ENCODE measurements around the gene AGPAT3. TPM values are rescaled to one million over a fixed set of nuclear protein-coding genes. Genes with fewer than 3 reads are reported as not detected.

The AGPAT3 gene
- total RNA-seq, 1 donor from 2014 or later, result 50.5 TPM

GRCh38 chr21:44024257-44024656 is 159.2 kb downstream of the AGPAT3 start:
- DNase-seq (ENCODE audit: low spot score, unreplicated experiment), result no peak
- peaks cover 4% of the 10 kb centered on the region for H3K9me3 Mint-ChIP-seq (ENCODE audit: low read depth)
- no peak overlapping the region for H3K4me3 Mint-ChIP-seq (ENCODE audit: low read depth)
- TF ChIP-seq CTCF (IDR thresholded peaks at IDR 0.05; ENCODE audit: unreplicated experiment), result no peak
- H3K27ac Mint-ChIP-seq, result no peak overlapping the region
- peaks cover 3% of the 10 kb centered on the region for H3K36me3 Mint-ChIP-seq (ENCODE audit: insufficient read depth)
- peaks cover 8% of the 10 kb centered on the region for H3K4me1 Mint-ChIP-seq (ENCODE audit: low read depth)
- H3K27me3 Mint-ChIP-seq, result no peaks in the 10 kb centered on the region

GRCh38 chr21:44024887-44025353 is 159.9 kb downstream of the AGPAT3 start:
- H3K4me3 Mint-ChIP-seq (ENCODE audit: low read depth), result no peak overlapping the region
- no peak for DNase-seq (ENCODE audit: low spot score, unreplicated experiment)
- TF ChIP-seq CTCF (IDR thresholded peaks at IDR 0.05; ENCODE audit: unreplicated experiment), result no peak

GRCh38 chr21:44027607-44028286 is 162.7 kb downstream of the AGPAT3 start:
- Mint-ChIP-seq H3K27me3 (no peaks in the 10 kb centered on the region), H3K4me3 (ENCODE audit: low read depth) (no peak overlapping the region), H3K9me3 (ENCODE audit: low read depth) (peaks cover 4% of the 10 kb centered on the region), H3K4me1 (ENCODE audit: low read depth) (no peaks in the 10 kb centered on the region), H3K36me3 (ENCODE audit: insufficient read depth) (peaks cover 3% of the 10 kb centered on the region), H3K27ac (no peak overlapping the region)
- DNase-seq (ENCODE audit: low spot score, unreplicated experiment), result no peak
- no peak for TF ChIP-seq CTCF (IDR thresholded peaks at IDR 0.05; ENCODE audit: unreplicated experiment)

More at GRCh38 chr21:44024887-44025353, 159.9 kb downstream of the AGPAT3 start:
- H3K4me1 Mint-ChIP-seq (ENCODE audit: low read depth), result peaks cover 8% of the 10 kb centered on the region
- H3K9me3 Mint-ChIP-seq (ENCODE audit: low read depth), result peaks cover 4% of the 10 kb centered on the region
- H3K36me3 Mint-ChIP-seq (ENCODE audit: insufficient read depth), result peaks cover 3% of the 10 kb centered on the region
- peak overlapping the region; percentile 33 for H3K27ac Mint-ChIP-seq
- H3K27me3 Mint-ChIP-seq, result no peaks in the 10 kb centered on the region

- H3K4me1 Mint-ChIP-seq (ENCODE audit: low read depth), result no peaks in the 10 kb centered on the region
- peaks cover 5% of the 10 kb centered on the region for H3K36me3 Mint-ChIP-seq (ENCODE audit: insufficient read depth)
- H3K27ac Mint-ChIP-seq, result no peak overlapping the region
- H3K4me3 Mint-ChIP-seq (ENCODE audit: low read depth), result no peak overlapping the region
- TF ChIP-seq CTCF (IDR thresholded peaks at IDR 0.05; ENCODE audit: unreplicated experiment), result no peak
- DNase-seq (ENCODE audit: low spot score, unreplicated experiment), result no peak
- peaks cover 4% of the 10 kb centered on the region for H3K9me3 Mint-ChIP-seq (ENCODE audit: low read depth)
- no peaks in the 10 kb centered on the region for H3K27me3 Mint-ChIP-seq
These were observed 163.2 kb downstream of the AGPAT3 start for GRCh38 chr21:44028287-44028659.

GRCh38 chr21:44029460-44030087 is 164.6 kb downstream of the AGPAT3 start:
- H3K36me3 Mint-ChIP-seq (ENCODE audit: insufficient read depth), result peaks cover 8% of the 10 kb centered on the region
- DNase-seq (ENCODE audit: low spot score, unreplicated experiment), result no peak
- no peaks in the 10 kb centered on the region for H3K27me3 Mint-ChIP-seq
- TF ChIP-seq CTCF (IDR thresholded peaks at IDR 0.05; ENCODE audit: unreplicated experiment), result no peak
- no peaks in the 10 kb centered on the region for H3K4me1 Mint-ChIP-seq (ENCODE audit: low read depth)
- H3K9me3 Mint-ChIP-seq (ENCODE audit: low read depth), result peaks cover 4% of the 10 kb centered on the region
- no peak overlapping the region for H3K4me3 Mint-ChIP-seq (ENCODE audit: low read depth)
- no peak overlapping the region for H3K27ac Mint-ChIP-seq
